Measurements from ENCODE around the gene PLA2G4E.

PLA2G4E gene

DNA sequence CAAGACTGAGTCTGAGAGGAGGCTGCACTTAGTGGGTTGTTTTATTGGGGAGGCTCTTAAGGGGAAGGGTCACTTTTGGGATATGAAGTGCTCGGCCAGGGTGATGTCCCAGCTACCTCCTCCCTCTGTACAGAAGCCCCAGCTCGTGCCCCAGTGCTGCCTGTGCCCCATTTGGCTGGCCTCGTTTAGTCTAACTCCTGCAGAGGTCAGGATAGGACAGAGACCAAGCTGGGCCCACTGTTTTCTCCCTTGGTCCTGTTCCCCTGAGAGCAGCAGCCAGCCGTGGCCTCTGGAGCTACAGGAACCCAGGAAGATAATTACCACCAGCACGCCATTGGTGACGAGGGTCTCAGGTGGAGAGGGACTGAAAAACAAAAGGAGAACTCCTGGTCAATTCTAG lies 18.5 kb downstream of the PLA2G4E start:
- peaks cover 4% of the 10 kb centered on the region for H3K4me1 ChIP-seq (ENCODE audit: insufficient read depth, low read length)
- H3K27me3 ChIP-seq (ENCODE audit: insufficient read depth, low read length) = peaks cover 3% of the 10 kb centered on the region
- no peak overlapping the region for H3K4me3 ChIP-seq (ENCODE audit: low read length)
- H2AFZ ChIP-seq (ENCODE audit: low read depth, low read length) = no peak overlapping the region
- H3K9me3 ChIP-seq (ENCODE audit: low read length) = no peaks in the 10 kb centered on the region
- H3K36me3 ChIP-seq (ENCODE audit: insufficient read depth, low read length) = no peaks in the 10 kb centered on the region

DNA sequence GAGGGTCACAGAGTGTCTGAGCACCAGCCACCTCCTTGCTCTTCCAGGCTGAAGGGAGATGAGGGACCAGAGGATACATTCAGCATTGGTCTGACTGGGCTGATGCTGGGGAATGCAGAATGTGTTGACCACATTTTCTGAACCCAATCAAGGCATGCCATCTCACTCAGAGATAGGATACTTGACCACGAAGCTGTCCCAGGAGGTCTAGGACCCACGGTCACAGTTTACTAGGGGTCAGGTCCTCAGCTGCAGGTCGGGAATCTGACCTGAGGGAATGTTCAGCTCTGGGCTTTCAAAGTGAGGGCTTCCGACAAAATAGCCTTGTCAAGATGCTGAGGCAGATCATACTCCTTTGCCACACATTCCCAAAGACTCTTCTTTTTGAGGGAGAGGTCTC lies 19.6 kb downstream of the PLA2G4E start:
- H2AFZ ChIP-seq (ENCODE audit: low read depth, low read length) = no peak overlapping the region
- no peak overlapping the region for H3K4me3 ChIP-seq (ENCODE audit: low read length)
- peaks cover 3% of the 10 kb centered on the region for H3K27me3 ChIP-seq (ENCODE audit: insufficient read depth, low read length)
- no peaks in the 10 kb centered on the region for H3K9me3 ChIP-seq (ENCODE audit: low read length)
- H3K4me1 ChIP-seq (ENCODE audit: insufficient read depth, low read length) = peaks cover 4% of the 10 kb centered on the region
- no peaks in the 10 kb centered on the region for H3K36me3 ChIP-seq (ENCODE audit: insufficient read depth, low read length)

GRCh38 chr15:41999290-42000285 lies 21.3 kb downstream of the PLA2G4E start:
- H2AFZ ChIP-seq (ENCODE audit: low read depth, low read length) = no peak overlapping the region
- H3K9me3 ChIP-seq (ENCODE audit: low read length) = no peaks in the 10 kb centered on the region
- H3K4me3 ChIP-seq (ENCODE audit: low read length) = no peak overlapping the region
- no peaks in the 10 kb centered on the region for H3K4me1 ChIP-seq (ENCODE audit: insufficient read depth, low read length)
- H3K36me3 ChIP-seq (ENCODE audit: insufficient read depth, low read length) = no peaks in the 10 kb centered on the region
- peaks cover 3% of the 10 kb centered on the region for H3K27me3 ChIP-seq (ENCODE audit: insufficient read depth, low read length)

DNA sequence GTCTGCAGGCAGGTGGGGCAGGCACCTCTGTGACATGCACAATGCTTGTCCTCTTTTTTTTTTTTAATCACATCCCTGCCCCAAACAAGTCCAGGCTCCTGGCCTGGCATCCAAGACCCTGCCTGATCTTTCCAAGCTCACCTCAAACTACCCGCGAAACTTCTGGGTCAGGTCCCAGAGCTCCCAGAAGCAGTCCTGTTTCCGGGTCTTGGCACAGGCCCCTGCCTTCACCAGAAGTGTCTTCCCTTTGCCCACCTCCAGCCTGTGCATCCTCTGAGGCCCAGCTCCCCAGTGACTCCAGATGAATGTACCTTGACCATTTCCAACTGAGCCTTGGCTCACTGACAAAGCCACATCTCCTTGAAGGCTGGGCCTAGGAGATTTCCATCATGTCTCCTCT lies 23.0 kb downstream of the PLA2G4E start:
- no peaks in the 10 kb centered on the region for H3K4me1 ChIP-seq (ENCODE audit: insufficient read depth, low read length)
- H3K9me3 ChIP-seq (ENCODE audit: low read length) = no peaks in the 10 kb centered on the region
- H3K27me3 ChIP-seq (ENCODE audit: insufficient read depth, low read length) = peaks cover 3% of the 10 kb centered on the region
- no peak overlapping the region for H2AFZ ChIP-seq (ENCODE audit: low read depth, low read length)
- H3K36me3 ChIP-seq (ENCODE audit: insufficient read depth, low read length) = no peaks in the 10 kb centered on the region
- no peak overlapping the region for H3K4me3 ChIP-seq (ENCODE audit: low read length)

- H2AFZ ChIP-seq (ENCODE audit: low read depth, low read length) = no peak overlapping the region
- H3K27me3 ChIP-seq (ENCODE audit: insufficient read depth, low read length) = peaks cover 6% of the 10 kb centered on the region
- H3K36me3 ChIP-seq (ENCODE audit: insufficient read depth, low read length) = no peaks in the 10 kb centered on the region
- no peak overlapping the region for H3K4me3 ChIP-seq (ENCODE audit: low read length)
- H3K9me3 ChIP-seq (ENCODE audit: low read length) = no peaks in the 10 kb centered on the region
- H3K4me1 ChIP-seq (ENCODE audit: insufficient read depth, low read length) = no peaks in the 10 kb centered on the region
Measured at GRCh38 chr15:41996921-41997592, 23.8 kb downstream of the PLA2G4E start.

DNA sequence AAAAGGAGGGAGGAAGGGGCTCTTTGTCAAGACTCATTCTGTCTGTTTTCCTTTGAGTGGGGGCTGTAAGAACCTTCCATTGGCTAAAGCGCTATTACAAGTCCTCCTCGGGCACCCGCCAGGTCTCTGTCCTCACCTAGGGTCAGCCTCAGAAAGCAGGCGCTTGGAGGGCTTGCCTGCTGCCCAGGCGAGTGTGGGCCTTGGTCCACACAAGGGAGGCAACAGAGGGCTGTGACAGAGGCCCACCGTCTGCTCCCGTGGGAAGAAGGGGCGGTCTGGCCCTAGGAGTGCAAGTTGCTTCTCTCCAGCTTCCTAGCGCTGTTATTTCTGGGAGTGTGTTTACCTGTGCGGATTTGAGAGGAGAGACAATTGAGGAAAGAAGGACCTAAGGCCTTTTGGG lies 24.5 kb downstream of the PLA2G4E start:
- H3K9me3 ChIP-seq (ENCODE audit: low read length) = no peaks in the 10 kb centered on the region
- no peaks in the 10 kb centered on the region for H3K36me3 ChIP-seq (ENCODE audit: insufficient read depth, low read length)
- H3K4me1 ChIP-seq (ENCODE audit: insufficient read depth, low read length) = no peaks in the 10 kb centered on the region
- peaks cover 7% of the 10 kb centered on the region for H3K27me3 ChIP-seq (ENCODE audit: insufficient read depth, low read length)
- H3K4me3 ChIP-seq (ENCODE audit: low read length) = no peak overlapping the region
- H2AFZ ChIP-seq (ENCODE audit: low read depth, low read length) = no peak overlapping the region

DNA sequence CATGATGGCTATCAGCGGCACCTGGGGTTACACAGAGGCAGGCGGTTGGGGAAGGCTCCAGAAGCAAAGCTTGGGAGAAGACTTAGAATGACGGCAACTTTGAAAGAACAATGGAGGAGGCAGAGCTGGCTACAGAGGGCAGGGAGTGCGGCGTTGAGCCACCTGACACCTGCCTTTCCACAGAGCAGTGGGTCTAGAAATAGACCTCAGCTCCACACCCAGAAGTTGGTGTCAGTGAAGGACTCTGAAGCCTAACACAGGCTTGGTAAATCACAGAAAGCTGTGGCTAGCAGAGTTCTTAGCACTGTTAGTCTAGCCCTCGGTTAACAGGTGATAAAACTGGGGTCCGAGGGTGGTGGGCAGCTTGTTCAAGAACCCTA lies 25.4 kb downstream of the PLA2G4E start:
- Histone ChIP-seq H3K4me3 (ENCODE audit: low read length) (no peak overlapping the region), H3K36me3 (ENCODE audit: insufficient read depth, low read length) (no peaks in the 10 kb centered on the region), H2AFZ (ENCODE audit: low read depth, low read length) (no peak overlapping the region), H3K9me3 (ENCODE audit: low read length) (no peaks in the 10 kb centered on the region), H3K27me3 (ENCODE audit: insufficient read depth, low read length) (peaks cover 9% of the 10 kb centered on the region), H3K4me1 (ENCODE audit: insufficient read depth, low read length) (no peaks in the 10 kb centered on the region)

DNA sequence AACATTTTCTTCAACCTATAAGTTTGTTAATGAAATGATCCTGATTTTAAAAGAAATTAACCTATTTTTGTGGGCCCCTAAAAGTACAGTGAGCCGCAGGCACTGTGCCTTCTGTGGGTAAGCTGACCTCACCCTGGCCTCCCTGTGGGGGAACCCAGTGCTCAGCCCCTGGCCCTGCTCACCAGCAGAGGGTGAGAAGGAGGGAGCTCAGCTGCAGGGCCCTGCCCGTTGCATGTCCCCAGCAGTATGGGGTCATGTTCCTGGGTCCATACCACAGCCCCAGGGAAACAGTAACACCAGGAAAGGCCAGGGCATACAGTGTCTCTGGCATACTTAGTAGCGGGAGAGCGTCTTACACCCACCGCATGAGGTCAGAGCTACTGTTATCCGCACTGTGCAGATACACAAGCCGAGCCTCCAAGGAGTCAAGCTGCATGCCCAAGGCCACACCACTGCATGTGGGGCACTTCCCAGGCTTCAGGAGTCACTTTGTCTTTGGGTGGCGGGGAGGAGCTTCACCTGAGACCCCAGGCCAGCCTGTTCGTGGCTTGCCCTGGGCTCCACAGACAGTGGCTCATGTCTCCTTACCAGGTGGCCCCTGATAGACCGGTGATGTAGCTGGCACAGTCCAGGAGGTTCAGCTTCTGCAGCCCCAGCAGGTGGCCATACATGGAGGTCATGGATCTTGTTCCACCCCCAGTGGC lies 25.9 kb downstream of the PLA2G4E start:
- H3K4me1 ChIP-seq (ENCODE audit: insufficient read depth, low read length) = peaks cover 3% of the 10 kb centered on the region
- no peaks in the 10 kb centered on the region for H3K36me3 ChIP-seq (ENCODE audit: insufficient read depth, low read length)
- no peak overlapping the region for H3K4me3 ChIP-seq (ENCODE audit: low read length)
- no peaks in the 10 kb centered on the region for H3K9me3 ChIP-seq (ENCODE audit: low read length)
- H2AFZ ChIP-seq (ENCODE audit: low read depth, low read length) = no peak overlapping the region
- peaks cover 9% of the 10 kb centered on the region for H3K27me3 ChIP-seq (ENCODE audit: insufficient read depth, low read length)

DNA sequence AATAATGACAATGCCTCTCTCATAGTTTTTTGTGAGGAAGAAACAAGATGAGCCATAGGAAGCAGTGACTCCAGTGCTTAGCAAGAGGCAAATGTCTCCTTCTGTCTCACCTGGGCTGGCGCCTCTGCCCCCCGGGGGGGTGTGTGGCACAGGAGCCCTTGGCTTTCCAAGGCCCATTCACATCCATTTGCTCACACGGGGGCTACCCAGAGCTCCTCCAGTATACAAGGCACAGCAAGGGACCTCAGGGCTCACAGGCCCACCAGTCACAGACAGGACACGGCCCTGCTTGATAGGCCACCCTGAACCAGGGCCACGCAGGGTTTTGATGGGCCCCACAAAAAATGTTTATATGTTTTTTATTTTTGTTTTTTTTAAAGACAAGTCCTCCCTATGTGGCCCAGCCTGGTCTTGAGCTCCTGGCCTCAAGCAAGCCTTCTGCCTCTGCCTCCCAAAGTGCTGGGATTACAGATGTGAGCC lies 26.6 kb downstream of the PLA2G4E start:
- Histone ChIP-seq H2AFZ (ENCODE audit: low read depth, low read length) (no peak overlapping the region), H3K4me1 (ENCODE audit: insufficient read depth, low read length) (peaks cover 7% of the 10 kb centered on the region), H3K36me3 (ENCODE audit: insufficient read depth, low read length) (no peaks in the 10 kb centered on the region), H3K27me3 (ENCODE audit: insufficient read depth, low read length) (peaks cover 9% of the 10 kb centered on the region), H3K4me3 (ENCODE audit: low read length) (no peak overlapping the region), H3K9me3 (ENCODE audit: low read length) (no peaks in the 10 kb centered on the region)

GRCh38 chr15:41993472-41994170 lies 27.2 kb downstream of the PLA2G4E start:
- H2AFZ ChIP-seq (ENCODE audit: low read depth, low read length) = no peak overlapping the region
- no peaks in the 10 kb centered on the region for H3K9me3 ChIP-seq (ENCODE audit: low read length)
- no peak overlapping the region for H3K4me3 ChIP-seq (ENCODE audit: low read length)
- H3K4me1 ChIP-seq (ENCODE audit: insufficient read depth, low read length) = peaks cover 7% of the 10 kb centered on the region
- H3K27me3 ChIP-seq (ENCODE audit: insufficient read depth, low read length) = peaks cover 9% of the 10 kb centered on the region
- H3K36me3 ChIP-seq (ENCODE audit: insufficient read depth, low read length) = no peaks in the 10 kb centered on the region

- no peaks in the 10 kb centered on the region for H3K9me3 ChIP-seq (ENCODE audit: low read length)
- peaks cover 9% of the 10 kb centered on the region for H3K27me3 ChIP-seq (ENCODE audit: insufficient read depth, low read length)
- H2AFZ ChIP-seq (ENCODE audit: low read depth, low read length) = no peak overlapping the region
- H3K4me1 ChIP-seq (ENCODE audit: insufficient read depth, low read length) = peaks cover 7% of the 10 kb centered on the region
- no peak overlapping the region for H3K4me3 ChIP-seq (ENCODE audit: low read length)
- no peaks in the 10 kb centered on the region for H3K36me3 ChIP-seq (ENCODE audit: insufficient read depth, low read length)
Measured at GRCh38 chr15:41992803-41993190, 28.0 kb downstream of the PLA2G4E start.

DNA sequence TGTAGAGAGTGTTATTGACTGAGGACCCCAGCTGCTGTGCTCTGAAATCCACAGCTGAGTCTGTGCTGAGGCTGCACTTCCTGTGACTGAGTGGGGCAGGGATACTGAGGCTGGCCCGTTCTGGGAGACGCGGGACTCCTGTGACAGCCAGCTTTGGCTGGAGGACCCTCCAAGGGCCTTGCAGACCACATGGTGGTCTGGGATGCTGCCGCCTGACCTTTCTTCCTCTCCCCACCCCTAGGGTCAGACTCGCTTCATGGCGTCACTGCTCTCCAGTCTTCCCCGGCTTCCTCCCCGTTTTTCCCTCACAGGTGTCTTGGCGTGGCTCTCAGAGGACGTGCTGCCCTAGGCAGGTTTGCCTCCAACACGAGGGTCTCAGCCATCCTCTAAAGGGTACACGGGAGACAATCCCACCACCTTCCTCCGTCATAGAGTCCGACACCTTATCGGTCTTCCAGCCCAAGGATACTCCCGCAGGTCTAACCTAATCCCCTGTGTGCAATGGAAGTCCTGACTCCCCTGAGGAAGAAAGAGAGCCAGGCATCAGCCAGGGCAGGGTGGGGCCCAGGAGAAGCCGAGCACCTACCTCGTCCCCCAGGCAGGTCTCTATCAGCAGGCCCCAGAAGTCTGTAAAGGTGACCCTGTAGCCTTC lies 28.6 kb downstream of the PLA2G4E start:
- no peak overlapping the region for H3K4me3 ChIP-seq (ENCODE audit: low read length)
- no peaks in the 10 kb centered on the region for H3K36me3 ChIP-seq (ENCODE audit: insufficient read depth, low read length)
- H2AFZ ChIP-seq (ENCODE audit: low read depth, low read length) = no peak overlapping the region
- H3K27me3 ChIP-seq (ENCODE audit: insufficient read depth, low read length) = peaks cover 13% of the 10 kb centered on the region
- H3K9me3 ChIP-seq (ENCODE audit: low read length) = no peaks in the 10 kb centered on the region
- H3K4me1 ChIP-seq (ENCODE audit: insufficient read depth, low read length) = peaks cover 7% of the 10 kb centered on the region
